Neural cell (in vitro differentiated cells): ENCODE measurements around the gene COG2. TPM values are rescaled to one million over a fixed set of nuclear protein-coding genes. Genes with fewer than 3 reads are reported as not detected.

Experiments
- H2AFZ ChIP-seq: fragments of 200-600, 300-800 bp; sonication (generic), shearing (Covaris generic); 2 replicates; pipeline ENCODE4 v1.6.0; 2014; ENCODE audit warnings: low read depth, mild to moderate bottlenecking, antibody characterized with exemption, low read length, moderate library complexity
- H3F3A ChIP-seq: fragments of 200-600 bp; shearing (Covaris generic); 2 replicates; pipeline ENCODE4 v1.6.1; 2016; ENCODE audit warnings: mild to moderate bottlenecking, moderate library complexity, mixed read lengths, antibody characterized with exemption, low read length; ENCODE audit not compliant: insufficient read depth, poor library complexity, severe bottlenecking
- H3K27ac ChIP-seq: fragments of 200-600, 300-800 bp; sonication (generic), shearing (Covaris generic); 2 replicates; pipeline ENCODE4 v1.5.1; 2014; ENCODE audit warnings: mild to moderate bottlenecking, low read length, moderate library complexity
- H3K27me3 ChIP-seq: fragments of 300-800, 200-600 bp; sonication (generic), shearing (Covaris generic); 2 replicates; pipeline ENCODE4 v1.6.0; 2014; ENCODE audit warnings: mild to moderate bottlenecking, low read depth, low read length, moderate library complexity; ENCODE audit not compliant: insufficient read depth
- H3K36me3 ChIP-seq: fragments of 300-800, 200-600 bp; sonication (generic), shearing (Covaris generic); 2 replicates; pipeline ENCODE4 v1.5.1; 2014; ENCODE audit warnings: mild to moderate bottlenecking, antibody characterized with exemption, low read length, moderate library complexity; ENCODE audit not compliant: insufficient read depth
- H3K4me2 ChIP-seq: fragments of 300-800, 200-600 bp; sonication (generic), shearing (Covaris generic); 2 replicates; pipeline ENCODE4 v1.6.0; 2014; ENCODE audit warnings: mild to moderate bottlenecking, low read length
- H3K4me3 ChIP-seq: fragments of 300-800, 200-600 bp; sonication (generic), shearing (Covaris generic); 2 replicates; pipeline ENCODE4 v1.5.1; 2014; ENCODE audit warnings: mild to moderate bottlenecking, low read length, moderate library complexity
- H3K79me2 ChIP-seq: fragments of 200-600 bp; shearing (Covaris generic); replicated peaks from 2 replicates; pipeline ENCODE4 v1.6.0; 2014; ENCODE audit warnings: mild to moderate bottlenecking, low read length, moderate library complexity; ENCODE audit not compliant: insufficient read depth
- H3K9ac ChIP-seq: fragments of 300-800, 200-600 bp; sonication (generic), shearing (Covaris generic); 2 replicates; pipeline ENCODE4 v1.6.1; 2016; ENCODE audit warnings: mild to moderate bottlenecking, low read length, mixed read lengths
- H3K9me2 ChIP-seq: fragments of 200-600 bp; shearing (Covaris generic); 2 replicates; pipeline ENCODE4 v1.6.1; 2016; ENCODE audit warnings: mild to moderate bottlenecking, low read length, mixed read lengths; ENCODE audit not compliant: insufficient read depth
- H3K9me3 ChIP-seq: fragments of 200-600, 300-800 bp; sonication (generic), shearing (Covaris generic); 2 replicates; pipeline ENCODE4 v1.6.1; 2016; ENCODE audit warnings: mild to moderate bottlenecking, mixed run types, low read length, moderate library complexity, mixed read lengths
- H4K20me1 ChIP-seq: fragments of 200-600 bp; shearing (Covaris generic); 2 replicates; pipeline ENCODE4 v1.6.1; 2016; ENCODE audit warnings: mild to moderate bottlenecking, mixed run types; ENCODE audit not compliant: insufficient read depth
- EP300 ChIP-seq: fragments of 450-650 bp; conservative IDR thresholded peaks from 2 replicates; pipeline ENCODE4 v1.6.1; 2014; ENCODE audit warnings: antibody characterized with exemption, mild to moderate bottlenecking, moderate library complexity; ENCODE audit not compliant: poor library complexity, severe bottlenecking
- EZH2 ChIP-seq: fragments of 200-600, 300-800 bp; shearing (Covaris generic), sonication (generic); IDR thresholded peaks from 2 replicates; pipeline ENCODE4 v1.6.1; 2014; ENCODE audit warnings: antibody characterized with exemption, low read length, borderline replicate concordance, mild to moderate bottlenecking; ENCODE audit not compliant: insufficient read depth, poor library complexity, severe bottlenecking
- MXI1 ChIP-seq: fragments of 450-650 bp; conservative IDR thresholded peaks from 2 replicates; pipeline ENCODE4 v1.6.1; 2014; ENCODE audit warnings: antibody characterized with exemption, mild to moderate bottlenecking; ENCODE audit not compliant: poor library complexity, severe bottlenecking
- POLR2AphosphoS5 ChIP-seq: IDR thresholded peaks from 2 replicates; pipeline ENCODE4 v1.6.1; 2012
- RAD21 ChIP-seq: fragments of 450-650 bp; conservative IDR thresholded peaks from 2 replicates; pipeline ENCODE4 v1.6.1; 2014; ENCODE audit warnings: antibody characterized with exemption, mild to moderate bottlenecking, moderate library complexity
- SMC3 ChIP-seq: fragments of 450-650 bp; conservative IDR thresholded peaks from 2 replicates; pipeline ENCODE4 v1.6.1; 2014; ENCODE audit warnings: antibody characterized with exemption, mild to moderate bottlenecking, moderate library complexity; ENCODE audit not compliant: poor library complexity
- TAF1 ChIP-seq: IDR thresholded peaks from 2 replicates; pipeline ENCODE4 v1.6.1; 2012; ENCODE audit warnings: low read depth
- polyA plus RNA-seq: library from polyadenylated mRNA; depleted of rRNA; stranded (reverse); fragments of >200 nt; gene quantifications from 2 replicates; pipeline ENCODE4 v1.2.3, GENCODE V29; 2014
- TF ChIP-seq, protein P1 (sequence below): IDR thresholded peaks from 2 replicates; pipeline ENCODE4 v1.6.1; 2012; ENCODE audit warnings: borderline replicate concordance
- TF ChIP-seq, protein P2 (sequence below): fragments of 450-650 bp; IDR thresholded peaks from 2 replicates; pipeline ENCODE4 v1.5.1; 2014; ENCODE audit warnings: antibody characterized with exemption, mild to moderate bottlenecking, moderate library complexity; ENCODE audit not compliant: poor library complexity, severe bottlenecking

COG2 gene
- polyA plus RNA-seq, 1 donor from 2014 or later: 14.5 TPM

DNA sequence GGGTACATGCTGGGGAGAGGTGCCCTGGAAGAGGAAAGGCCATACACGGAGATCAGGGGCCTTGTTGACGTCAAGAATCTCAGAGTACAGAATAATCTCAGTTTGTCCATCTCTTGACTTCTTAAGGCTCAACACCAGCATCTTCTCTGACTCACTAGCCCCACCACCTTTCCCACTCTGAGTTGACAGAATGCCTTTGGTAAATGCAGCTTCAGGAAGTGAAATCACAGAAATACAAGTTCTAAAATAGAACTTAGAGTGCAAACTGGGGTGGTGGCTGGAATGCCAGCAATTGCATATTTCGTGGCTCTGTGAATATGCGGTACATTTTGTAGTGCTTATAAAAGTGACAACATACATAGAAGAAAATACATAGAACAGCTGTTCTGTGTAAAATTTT, 1.6 kb downstream of the COG2 start:
- H3K9me2 ChIP-seq: no peaks in the 10 kb centered on the region
- no peak overlapping the region for H3K4me2 ChIP-seq
- H3K9ac ChIP-seq: no peak overlapping the region
- H3K4me3 ChIP-seq: peak overlapping the region; percentile 93
- no peaks in the 10 kb centered on the region for H3K36me3 ChIP-seq
- H2AFZ ChIP-seq: no peak overlapping the region
- peaks cover 40% of the 10 kb centered on the region for H3K79me2 ChIP-seq
- H3K27ac ChIP-seq: no peak overlapping the region
- TF ChIP-seq TAF1 (no peak), EP300 (no peak), MXI1 (no peak), EZH2 (no peak), SMC3 (no peak), POLR2AphosphoS5 (no peak), RAD21 (no peak)
- TF ChIP-seq, protein P1, sequence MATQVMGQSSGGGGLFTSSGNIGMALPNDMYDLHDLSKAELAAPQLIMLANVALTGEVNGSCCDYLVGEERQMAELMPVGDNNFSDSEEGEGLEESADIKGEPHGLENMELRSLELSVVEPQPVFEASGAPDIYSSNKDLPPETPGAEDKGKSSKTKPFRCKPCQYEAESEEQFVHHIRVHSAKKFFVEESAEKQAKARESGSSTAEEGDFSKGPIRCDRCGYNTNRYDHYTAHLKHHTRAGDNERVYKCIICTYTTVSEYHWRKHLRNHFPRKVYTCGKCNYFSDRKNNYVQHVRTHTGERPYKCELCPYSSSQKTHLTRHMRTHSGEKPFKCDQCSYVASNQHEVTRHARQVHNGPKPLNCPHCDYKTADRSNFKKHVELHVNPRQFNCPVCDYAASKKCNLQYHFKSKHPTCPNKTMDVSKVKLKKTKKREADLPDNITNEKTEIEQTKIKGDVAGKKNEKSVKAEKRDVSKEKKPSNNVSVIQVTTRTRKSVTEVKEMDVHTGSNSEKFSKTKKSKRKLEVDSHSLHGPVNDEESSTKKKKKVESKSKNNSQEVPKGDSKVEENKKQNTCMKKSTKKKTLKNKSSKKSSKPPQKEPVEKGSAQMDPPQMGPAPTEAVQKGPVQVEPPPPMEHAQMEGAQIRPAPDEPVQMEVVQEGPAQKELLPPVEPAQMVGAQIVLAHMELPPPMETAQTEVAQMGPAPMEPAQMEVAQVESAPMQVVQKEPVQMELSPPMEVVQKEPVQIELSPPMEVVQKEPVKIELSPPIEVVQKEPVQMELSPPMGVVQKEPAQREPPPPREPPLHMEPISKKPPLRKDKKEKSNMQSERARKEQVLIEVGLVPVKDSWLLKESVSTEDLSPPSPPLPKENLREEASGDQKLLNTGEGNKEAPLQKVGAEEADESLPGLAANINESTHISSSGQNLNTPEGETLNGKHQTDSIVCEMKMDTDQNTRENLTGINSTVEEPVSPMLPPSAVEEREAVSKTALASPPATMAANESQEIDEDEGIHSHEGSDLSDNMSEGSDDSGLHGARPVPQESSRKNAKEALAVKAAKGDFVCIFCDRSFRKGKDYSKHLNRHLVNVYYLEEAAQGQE: no peak
- TF ChIP-seq, protein P2, sequence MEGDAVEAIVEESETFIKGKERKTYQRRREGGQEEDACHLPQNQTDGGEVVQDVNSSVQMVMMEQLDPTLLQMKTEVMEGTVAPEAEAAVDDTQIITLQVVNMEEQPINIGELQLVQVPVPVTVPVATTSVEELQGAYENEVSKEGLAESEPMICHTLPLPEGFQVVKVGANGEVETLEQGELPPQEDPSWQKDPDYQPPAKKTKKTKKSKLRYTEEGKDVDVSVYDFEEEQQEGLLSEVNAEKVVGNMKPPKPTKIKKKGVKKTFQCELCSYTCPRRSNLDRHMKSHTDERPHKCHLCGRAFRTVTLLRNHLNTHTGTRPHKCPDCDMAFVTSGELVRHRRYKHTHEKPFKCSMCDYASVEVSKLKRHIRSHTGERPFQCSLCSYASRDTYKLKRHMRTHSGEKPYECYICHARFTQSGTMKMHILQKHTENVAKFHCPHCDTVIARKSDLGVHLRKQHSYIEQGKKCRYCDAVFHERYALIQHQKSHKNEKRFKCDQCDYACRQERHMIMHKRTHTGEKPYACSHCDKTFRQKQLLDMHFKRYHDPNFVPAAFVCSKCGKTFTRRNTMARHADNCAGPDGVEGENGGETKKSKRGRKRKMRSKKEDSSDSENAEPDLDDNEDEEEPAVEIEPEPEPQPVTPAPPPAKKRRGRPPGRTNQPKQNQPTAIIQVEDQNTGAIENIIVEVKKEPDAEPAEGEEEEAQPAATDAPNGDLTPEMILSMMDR: no peak
- no peaks in the 10 kb centered on the region for H3F3A ChIP-seq
- H3K9me3 ChIP-seq: no peaks in the 10 kb centered on the region
- no peaks in the 10 kb centered on the region for H4K20me1 ChIP-seq
- H3K27me3 ChIP-seq: no peaks in the 10 kb centered on the region

DNA sequence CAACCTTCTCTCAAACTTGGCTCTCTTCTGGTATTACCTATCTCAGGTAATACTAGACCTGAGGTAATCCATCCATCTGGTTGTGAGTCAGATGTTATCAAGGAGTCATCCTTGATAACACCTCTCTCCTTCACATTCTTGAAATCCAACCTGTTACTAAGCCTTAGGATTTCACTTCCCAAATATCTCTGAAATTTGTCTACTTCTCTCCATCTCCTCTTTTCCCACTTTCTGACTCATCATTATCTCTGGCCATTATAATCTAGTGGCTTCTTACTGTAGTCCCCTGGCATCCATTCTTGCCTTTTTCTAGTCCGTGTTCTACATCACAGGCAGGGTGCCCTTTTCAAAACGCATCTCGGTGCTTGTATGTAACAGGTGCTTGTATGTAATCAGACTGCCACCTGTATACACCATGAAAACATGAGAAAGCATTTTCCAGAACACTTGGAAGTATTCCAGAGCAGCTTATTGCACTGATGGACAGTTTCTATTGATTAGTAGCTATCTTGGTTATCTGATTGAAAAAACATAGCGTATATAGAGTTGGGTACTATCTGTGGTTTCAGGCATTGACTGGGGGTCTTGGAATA, 4.5 kb downstream of the COG2 start:
- Histone ChIP-seq H3K27ac (no peak overlapping the region), H3F3A (no peaks in the 10 kb centered on the region), H3K4me3 (no peak overlapping the region), H3K36me3 (no peaks in the 10 kb centered on the region), H3K27me3 (no peaks in the 10 kb centered on the region), H3K9me3 (no peaks in the 10 kb centered on the region), H3K9me2 (no peaks in the 10 kb centered on the region), H3K9ac (no peak overlapping the region), H3K4me2 (no peak overlapping the region), H4K20me1 (no peaks in the 10 kb centered on the region), H3K79me2 (peaks cover 58% of the 10 kb centered on the region), H2AFZ (no peak overlapping the region)
- TF ChIP-seq RAD21 (no peak), EP300 (no peak), EZH2 (no peak), SMC3 (no peak), POLR2AphosphoS5 (no peak), TAF1 (no peak)
- TF ChIP-seq, protein P1: no peak
